HCT116 (cell line): Measurements from ENCODE around the gene UBE2V1. TPM values are rescaled to one million over a fixed set of nuclear protein-coding genes. Genes with fewer than 3 reads are reported as not detected.

Experiments used
- ATAC-seq: fragments of 200-7000 bp; cut with Tn5 transposase; 2 replicates; pipeline ENCODE4 v1.9.1; 2020; ENCODE audit warnings: mild to moderate bottlenecking, moderate library complexity
- BruUV-seq: library from RNA; stranded (reverse); fragments of 400-500 nt; replicated peaks from 2 replicates; lab custom pipeline; 2021; lab: Mats Ljungman, UMichigan
- CTCF ChIA-PET: fragments of 300-600 bp; sonication (Branson Sonifier 250); formaldehyde crosslinking; loops from one replicate; lab custom pipeline; 2021; ENCODE audit warnings: antibody characterized with exemption; lab: Charles Lee
- POLR2A ChIA-PET: fragments of 300-600, 350-600 bp; sonication (Branson Sonifier 250); formaldehyde crosslinking; loops from one replicate; lab custom pipeline; 2021; ENCODE audit warnings: antibody characterized with exemption; lab: Charles Lee
- RAD21 ChIA-PET, 2 experiments: fragments of 300-600 bp; sonication (Branson Sonifier 250); formaldehyde crosslinking; loops; one replicate each; lab custom pipeline; 2023; ENCODE audit warnings: low total read pairs in 2 of 2; ENCODE audit not compliant: uncharacterized antibody in 2 of 2, unreplicated experiment in 2 of 2, low non-redundant PET in 1 of 2; lab: Charles Lee
- DNase-seq: peaks from one replicate; pipeline ENCODE4 v3.0.0-alpha.2; 2010; ENCODE audit warnings: low read depth, low spot score
- H2AFZ ChIP-seq: fragments of 200-600 bp; shearing (Covaris generic), sonication (generic); 2 replicates; pipeline ENCODE4 v1.6.1; 2017; ENCODE audit warnings: low read depth, mixed run types, mixed read lengths, antibody characterized with exemption, low read length; ENCODE audit not compliant: poor library complexity, severe bottlenecking
- H3K27ac ChIP-seq: 2 replicates; pipeline ENCODE4 v1.5.1; 2012; ENCODE audit warnings: low read depth, low read length
- H3K27me3 ChIP-seq: fragments of 200-600 bp; sonication (generic); 2 replicates; pipeline ENCODE4 v1.6.1; 2016; ENCODE audit warnings: mixed run types, low read length, mixed read lengths; ENCODE audit not compliant: insufficient read depth
- H3K36me3 ChIP-seq, 2 experiments: fragments of 200-500 bp in 1 of 2; fragments of 200-600 bp in 1 of 2; sonication (Bioruptor generic) in 1 of 2; sonication (generic) in 1 of 2; 2 replicates each; pipeline versions ENCODE4 v1.5.1 to v1.6.1; 2014 to 2016; ENCODE audit warnings: low read length in 2 of 2, inconsistent platforms in 1 of 2, mixed read lengths in 1 of 2, mixed run types in 1 of 2; ENCODE audit not compliant: insufficient read depth in 2 of 2, control insufficient read depth in 1 of 2
- H3K4me1 ChIP-seq, 2 experiments: fragments of 200-600 bp in 1 of 2; sonication (generic) in 1 of 2; 2 replicates each; pipeline versions ENCODE4 v1.5.1 to v1.6.1; 2012 to 2017; ENCODE audit warnings: low read length in 2 of 2, inconsistent platforms in 1 of 2, mild to moderate bottlenecking in 1 of 2, mixed read lengths in 1 of 2, mixed run types in 1 of 2, moderate library complexity in 1 of 2; ENCODE audit not compliant: insufficient read depth in 2 of 2, control insufficient read depth in 1 of 2
- H3K4me2 ChIP-seq: fragments of 200-600 bp; sonication (generic); 2 replicates; pipeline ENCODE4 v1.6.1; 2017; ENCODE audit warnings: mixed run types, low read length, mixed read lengths
- H3K4me3 ChIP-seq, 2 experiments: fragments of 200-600 bp in 1 of 2; sonication (generic) in 1 of 2; replicated peaks in 1 of 2; 2 replicates each; pipeline ENCODE4 v1.5.1; 2011 to 2016; ENCODE audit warnings: low read length in 2 of 2, control low read depth in 1 of 2, low read depth in 1 of 2, mild to moderate bottlenecking in 1 of 2, mixed read lengths in 1 of 2, mixed run types in 1 of 2
- H3K79me2 ChIP-seq: fragments of 200-600 bp; sonication (generic); 2 replicates; pipeline ENCODE4 v1.6.1; 2017; ENCODE audit warnings: mild to moderate bottlenecking, mixed run types, low read length, moderate library complexity, mixed read lengths; ENCODE audit not compliant: insufficient read depth
- H3K9ac ChIP-seq: fragments of 200-600 bp; sonication (generic); 2 replicates; pipeline ENCODE4 v1.6.1; 2016; ENCODE audit warnings: low read length, mixed read lengths
- H3K9me2 ChIP-seq: fragments of 200-600 bp; sonication (generic), shearing (Covaris generic); 2 replicates; pipeline ENCODE4 v1.6.1; 2017; ENCODE audit warnings: mixed run types, mild to moderate bottlenecking, moderate library complexity; ENCODE audit not compliant: insufficient read depth
- H3K9me3 ChIP-seq, 2 experiments: fragments of 200-500 bp in 1 of 2; fragments of 200-600 bp in 1 of 2; sonication (Bioruptor generic) in 1 of 2; sonication (generic) in 1 of 2; 2 replicates each; pipeline ENCODE4 v1.6.1; 2014 to 2017; ENCODE audit warnings: low read length in 2 of 2, mixed read lengths in 2 of 2, inconsistent platforms in 1 of 2, low read depth in 1 of 2, mild to moderate bottlenecking in 1 of 2, mixed run types in 1 of 2, moderate library complexity in 1 of 2; ENCODE audit not compliant: control insufficient read depth in 1 of 2, insufficient read depth in 1 of 2
- H4K20me1 ChIP-seq: fragments of 200-600 bp; sonication (generic), shearing (Covaris generic); 2 replicates; pipeline ENCODE4 v1.6.1; 2017; ENCODE audit warnings: mixed run types, mild to moderate bottlenecking, moderate library complexity; ENCODE audit not compliant: insufficient read depth
- CEBPB ChIP-seq: IDR thresholded peaks from 2 replicates; pipeline ENCODE4 v1.6.1; 2012; ENCODE audit warnings: low read depth
- CTCF ChIP-seq, 3 experiments: fragments of 200-600 bp in 1 of 3; sonication (generic) in 1 of 3; IDR thresholded peaks in 2 of 3; conservative IDR thresholded peaks in 1 of 3; 2 replicates each; pipeline ENCODE4 v1.5.1; 2012 to 2017; ENCODE audit warnings: low read depth in 2 of 3, low read length in 2 of 3, antibody characterized with exemption in 1 of 3, borderline replicate concordance in 1 of 3, control low read depth in 1 of 3, mild to moderate bottlenecking in 1 of 3, mixed read lengths in 1 of 3, mixed run types in 1 of 3, moderate library complexity in 1 of 3; ENCODE audit not compliant: insufficient read depth in 1 of 3
- ELF1 ChIP-seq: IDR thresholded peaks from 2 replicates; pipeline ENCODE4 v1.6.1; 2012; ENCODE audit warnings: low read depth, borderline replicate concordance
- POLR2A ChIP-seq: IDR thresholded peaks from 2 replicates; pipeline ENCODE4 v1.7.0; 2011; ENCODE audit warnings: borderline replicate concordance; ENCODE audit not compliant: insufficient read depth, insufficient read length; ENCODE audit errors: extremely low read depth
- RAD21 ChIP-seq: IDR thresholded peaks from 2 replicates; pipeline ENCODE4 v1.6.1; 2012; ENCODE audit warnings: low read depth, mild to moderate bottlenecking
- SP1 ChIP-seq: IDR thresholded peaks from 2 replicates; pipeline ENCODE4 v1.6.1; 2012; ENCODE audit warnings: low read depth
- ZNF274 ChIP-seq: fragments of 200-500 bp; sonication (Bioruptor generic); IDR thresholded peaks from 2 replicates; pipeline ENCODE4 v1.6.1; 2014; ENCODE audit warnings: mild to moderate bottlenecking, low read depth, low read length, inconsistent platforms
- intact Hi-C: fragments of 100-400 bp; cut with micrococcal nuclease; formaldehyde crosslinking; loops from 2 replicates; pipeline ENCODE4 v1.10.0; 2022
- total RNA-seq: library from RNA; stranded (reverse); gene quantifications from one replicate; pipeline ENCODE4 v1.2.1, GENCODE V29; 2021; ENCODE audit not compliant: unreplicated experiment
- TF ChIP-seq, protein P1 (sequence below): IDR thresholded peaks from 2 replicates; pipeline ENCODE4 v1.6.1; 2012; ENCODE audit warnings: low read depth

Gene UBE2V1
- total RNA-seq, 1 experiment from 2014 or later: 114 TPM

- H3K27me3 ChIP-seq: no peaks in the 10 kb centered on the region
- ATAC-seq (no peak), DNase-seq (no peak)
- BruUV-seq: no TSS peak
- H4K20me1 ChIP-seq: no peaks in the 10 kb centered on the region
- no peak overlapping the region for H3K4me3 ChIP-seq
- no peaks in the 10 kb centered on the region for H3K9me2 ChIP-seq
- intact Hi-C loops: no loop called here
- H3K4me2 ChIP-seq: no peak overlapping the region
- no peak overlapping the region for H2AFZ ChIP-seq
- ChIA-PET POLR2A (interaction anchor here (0.6 to 2.4 kb wide), 2 partner anchors 34 to 177 kb away, joined by 5 to 7 read pairs; no protein-coding TSS in a partner anchor), CTCF (interaction anchor here (4.9 kb wide), 1 partner anchor 61 kb away, joined by 59 read pairs; no protein-coding TSS in a partner anchor), RAD21 (no interaction called here)
- no peaks in the 10 kb centered on the region for H3K9me3 ChIP-seq
- no peak for TF ChIP-seq CTCF (IDR thresholded peaks at IDR 0.05 in 2 of 3, conservative IDR thresholded peaks at IDR 0.05 in 1 of 3; ENCODE audit: borderline replicate concordance in 1 of 3, insufficient read depth in 1 of 3, low read depth in 2 of 3, low read length in 2 of 3)
- TF ChIP-seq POLR2A: no peak
- TF ChIP-seq SP1: no peak
- no peak for TF ChIP-seq RAD21
- TF ChIP-seq CEBPB: no peak
- TF ChIP-seq, protein P1, sequence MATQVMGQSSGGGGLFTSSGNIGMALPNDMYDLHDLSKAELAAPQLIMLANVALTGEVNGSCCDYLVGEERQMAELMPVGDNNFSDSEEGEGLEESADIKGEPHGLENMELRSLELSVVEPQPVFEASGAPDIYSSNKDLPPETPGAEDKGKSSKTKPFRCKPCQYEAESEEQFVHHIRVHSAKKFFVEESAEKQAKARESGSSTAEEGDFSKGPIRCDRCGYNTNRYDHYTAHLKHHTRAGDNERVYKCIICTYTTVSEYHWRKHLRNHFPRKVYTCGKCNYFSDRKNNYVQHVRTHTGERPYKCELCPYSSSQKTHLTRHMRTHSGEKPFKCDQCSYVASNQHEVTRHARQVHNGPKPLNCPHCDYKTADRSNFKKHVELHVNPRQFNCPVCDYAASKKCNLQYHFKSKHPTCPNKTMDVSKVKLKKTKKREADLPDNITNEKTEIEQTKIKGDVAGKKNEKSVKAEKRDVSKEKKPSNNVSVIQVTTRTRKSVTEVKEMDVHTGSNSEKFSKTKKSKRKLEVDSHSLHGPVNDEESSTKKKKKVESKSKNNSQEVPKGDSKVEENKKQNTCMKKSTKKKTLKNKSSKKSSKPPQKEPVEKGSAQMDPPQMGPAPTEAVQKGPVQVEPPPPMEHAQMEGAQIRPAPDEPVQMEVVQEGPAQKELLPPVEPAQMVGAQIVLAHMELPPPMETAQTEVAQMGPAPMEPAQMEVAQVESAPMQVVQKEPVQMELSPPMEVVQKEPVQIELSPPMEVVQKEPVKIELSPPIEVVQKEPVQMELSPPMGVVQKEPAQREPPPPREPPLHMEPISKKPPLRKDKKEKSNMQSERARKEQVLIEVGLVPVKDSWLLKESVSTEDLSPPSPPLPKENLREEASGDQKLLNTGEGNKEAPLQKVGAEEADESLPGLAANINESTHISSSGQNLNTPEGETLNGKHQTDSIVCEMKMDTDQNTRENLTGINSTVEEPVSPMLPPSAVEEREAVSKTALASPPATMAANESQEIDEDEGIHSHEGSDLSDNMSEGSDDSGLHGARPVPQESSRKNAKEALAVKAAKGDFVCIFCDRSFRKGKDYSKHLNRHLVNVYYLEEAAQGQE: no peak
- no peak for TF ChIP-seq ELF1
- no peak for TF ChIP-seq ZNF274
- H3K36me3 ChIP-seq: no peaks in the 10 kb centered on the region
- peaks cover 14 to 33% of the 10 kb centered on the region in 2 experiments for H3K4me1 ChIP-seq
- no peak overlapping the region for H3K9ac ChIP-seq
- no peak overlapping the region for H3K27ac ChIP-seq
- H3K79me2 ChIP-seq: no peaks in the 10 kb centered on the region
These were observed 5.3 kb upstream of the UBE2V1 start for GRCh38 chr20:50118203-50118602.
